ENCODE data around the gene SPATA6. TPM values are rescaled to one million over a fixed set of nuclear protein-coding genes. Genes with fewer than 3 reads are reported as not detected.

Gene SPATA6
- total RNA-seq, 1 experiment from 2014 or later, result 18.2 TPM

GRCh38 chr1:48405400-48405799 is 66.6 kb downstream of the SPATA6 start:
- no peak overlapping the region for H3K4me3 ChIP-seq (ENCODE audit: low read depth in 2 of 2, low read length in 2 of 2)
- DNase-seq (ENCODE audit: low read depth, low spot score) (no peak), ATAC-seq (no peak)
- no peak overlapping the region for H3K27ac ChIP-seq (ENCODE audit: low read length)
- no TSS peak for BruUV-seq (replicated peaks)
- POLR2A ChIA-PET, result no interaction called here
- no peaks in the 10 kb centered on the region for H3K4me1 ChIP-seq (ENCODE audit: control insufficient read depth, insufficient read depth, low read length)
- in situ Hi-C loops (cut with HindIII; ENCODE audit: low pct_unique_long_range_greater_than_20kb, low sequenced_read_pairs), result no loop called here
- no peaks in the 10 kb centered on the region for H3K27me3 ChIP-seq (ENCODE audit: control insufficient read depth, insufficient read depth, low read length)
- intact Hi-C loops (cut with micrococcal nuclease; ENCODE audit: unreplicated experiment), result no loop called here
- TF ChIP-seq POLR2AphosphoS5 (IDR thresholded peaks at IDR 0.05; ENCODE audit: low read depth, low read length) (no peak), TCF7L2 (IDR thresholded peaks at IDR 0.05; ENCODE audit: low read depth, low read length) (no peak), CTCF (IDR thresholded peaks at IDR 0.05) (no peak), SIN3A (IDR thresholded peaks at IDR 0.05; ENCODE audit: borderline replicate concordance, insufficient read depth, low read depth, low read length) (no peak)
- TF ChIP-seq, protein P1, sequence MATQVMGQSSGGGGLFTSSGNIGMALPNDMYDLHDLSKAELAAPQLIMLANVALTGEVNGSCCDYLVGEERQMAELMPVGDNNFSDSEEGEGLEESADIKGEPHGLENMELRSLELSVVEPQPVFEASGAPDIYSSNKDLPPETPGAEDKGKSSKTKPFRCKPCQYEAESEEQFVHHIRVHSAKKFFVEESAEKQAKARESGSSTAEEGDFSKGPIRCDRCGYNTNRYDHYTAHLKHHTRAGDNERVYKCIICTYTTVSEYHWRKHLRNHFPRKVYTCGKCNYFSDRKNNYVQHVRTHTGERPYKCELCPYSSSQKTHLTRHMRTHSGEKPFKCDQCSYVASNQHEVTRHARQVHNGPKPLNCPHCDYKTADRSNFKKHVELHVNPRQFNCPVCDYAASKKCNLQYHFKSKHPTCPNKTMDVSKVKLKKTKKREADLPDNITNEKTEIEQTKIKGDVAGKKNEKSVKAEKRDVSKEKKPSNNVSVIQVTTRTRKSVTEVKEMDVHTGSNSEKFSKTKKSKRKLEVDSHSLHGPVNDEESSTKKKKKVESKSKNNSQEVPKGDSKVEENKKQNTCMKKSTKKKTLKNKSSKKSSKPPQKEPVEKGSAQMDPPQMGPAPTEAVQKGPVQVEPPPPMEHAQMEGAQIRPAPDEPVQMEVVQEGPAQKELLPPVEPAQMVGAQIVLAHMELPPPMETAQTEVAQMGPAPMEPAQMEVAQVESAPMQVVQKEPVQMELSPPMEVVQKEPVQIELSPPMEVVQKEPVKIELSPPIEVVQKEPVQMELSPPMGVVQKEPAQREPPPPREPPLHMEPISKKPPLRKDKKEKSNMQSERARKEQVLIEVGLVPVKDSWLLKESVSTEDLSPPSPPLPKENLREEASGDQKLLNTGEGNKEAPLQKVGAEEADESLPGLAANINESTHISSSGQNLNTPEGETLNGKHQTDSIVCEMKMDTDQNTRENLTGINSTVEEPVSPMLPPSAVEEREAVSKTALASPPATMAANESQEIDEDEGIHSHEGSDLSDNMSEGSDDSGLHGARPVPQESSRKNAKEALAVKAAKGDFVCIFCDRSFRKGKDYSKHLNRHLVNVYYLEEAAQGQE (IDR thresholded peaks at IDR 0.05; ENCODE audit: insufficient read depth in 1 of 2, low read depth in 2 of 2, low read length in 1 of 2), result no peak
- CTCF ChIA-PET, result no interaction called here
- H3K36me3 ChIP-seq (ENCODE audit: control insufficient read depth, insufficient read depth, low read length), result no peaks in the 10 kb centered on the region
- H3K9me3 ChIP-seq (ENCODE audit: control insufficient read depth, insufficient read depth, low read depth, low read length), result no peaks in the 10 kb centered on the region

DNA sequence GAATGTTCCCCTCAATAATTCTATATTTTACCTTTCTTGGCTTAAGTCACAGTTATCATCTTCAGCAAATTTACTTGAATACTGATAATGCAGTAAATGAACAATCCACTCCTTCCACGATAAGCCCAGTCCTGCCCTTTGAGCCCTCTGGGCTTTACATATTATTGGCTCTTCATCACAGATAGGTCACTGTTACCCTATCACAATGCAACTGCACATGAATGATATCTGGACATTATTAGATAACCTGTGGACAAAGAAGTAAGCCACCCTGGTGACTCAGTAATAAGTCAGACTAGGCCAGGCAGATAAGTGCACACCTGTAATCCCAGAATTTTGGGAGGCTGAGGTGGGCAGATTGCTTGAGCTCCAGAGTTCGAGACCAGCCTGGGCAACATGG is 69.4 kb downstream of the SPATA6 start:
- H3K27ac ChIP-seq (ENCODE audit: low read length), result no peak overlapping the region
- H3K4me1 ChIP-seq (ENCODE audit: control insufficient read depth, insufficient read depth, low read length), result no peaks in the 10 kb centered on the region
- H3K4me3 ChIP-seq (ENCODE audit: low read depth in 2 of 2, low read length in 2 of 2), result no peak overlapping the region
- POLR2A ChIA-PET, result no interaction called here
- DNase-seq (ENCODE audit: low read depth, low spot score) (no peak), ATAC-seq (no peak)
- no TSS peak for BruUV-seq (replicated peaks)
- CTCF ChIA-PET, result no interaction called here
- TF ChIP-seq POLR2AphosphoS5 (IDR thresholded peaks at IDR 0.05; ENCODE audit: low read depth, low read length) (no peak), TCF7L2 (IDR thresholded peaks at IDR 0.05; ENCODE audit: low read depth, low read length) (no peak), CTCF (IDR thresholded peaks at IDR 0.05) (no peak), SIN3A (IDR thresholded peaks at IDR 0.05; ENCODE audit: borderline replicate concordance, insufficient read depth, low read depth, low read length) (no peak)
- TF ChIP-seq, protein P1 (IDR thresholded peaks at IDR 0.05; ENCODE audit: insufficient read depth in 1 of 2, low read depth in 2 of 2, low read length in 1 of 2), result no peak
- H3K36me3 ChIP-seq (ENCODE audit: control insufficient read depth, insufficient read depth, low read length), result no peaks in the 10 kb centered on the region
- in situ Hi-C loops (cut with HindIII; ENCODE audit: low pct_unique_long_range_greater_than_20kb, low sequenced_read_pairs) (no loop called here), intact Hi-C loops (cut with micrococcal nuclease; ENCODE audit: unreplicated experiment) (no loop called here)
- H3K9me3 ChIP-seq (ENCODE audit: control insufficient read depth, insufficient read depth, low read depth, low read length), result no peaks in the 10 kb centered on the region
- H3K27me3 ChIP-seq (ENCODE audit: control insufficient read depth, insufficient read depth, low read length), result no peaks in the 10 kb centered on the region

Data from Panc1 (cell line).